BLaER1 (cell line): ENCODE measurements around the gene PALMD.

ENCODE experiments used
- H3K27ac ChIP-seq: shearing (Covaris generic); formaldehyde crosslinking; 2 replicates; pipeline ENCODE4 v1.8.1; 2022
- H3K27me3 ChIP-seq: shearing (Covaris generic); formaldehyde crosslinking; 2 replicates; pipeline ENCODE4 v1.8.1; 2022
- H3K36me3 ChIP-seq: shearing (Covaris generic); formaldehyde crosslinking; 2 replicates; pipeline ENCODE4 v1.8.1; 2022
- H3K4me1 ChIP-seq: shearing (Covaris generic); formaldehyde crosslinking; 2 replicates; pipeline ENCODE4 v1.8.1; 2022
- H3K4me2 ChIP-seq: shearing (Covaris generic); formaldehyde crosslinking; 2 replicates; pipeline ENCODE4 v1.8.1; 2022
- H3K4me3 ChIP-seq: shearing (Covaris generic); formaldehyde crosslinking; 2 replicates; pipeline ENCODE4 v1.8.1; 2022
- H3K9ac ChIP-seq: shearing (Covaris generic); formaldehyde crosslinking; 2 replicates; pipeline ENCODE4 v1.8.1; 2022
- H3K9me3 ChIP-seq: shearing (Covaris generic); formaldehyde crosslinking; 2 replicates; pipeline ENCODE4 v1.8.1; 2022
- H4K20me1 ChIP-seq: shearing (Covaris generic); formaldehyde crosslinking; 2 replicates; pipeline ENCODE4 v1.8.1; 2022
- Cebpa-rat ChIP-seq: shearing (Covaris generic); IDR thresholded peaks from 2 replicates; pipeline ENCODE4 v1.8.1; 2022

PALMD gene

DNA sequence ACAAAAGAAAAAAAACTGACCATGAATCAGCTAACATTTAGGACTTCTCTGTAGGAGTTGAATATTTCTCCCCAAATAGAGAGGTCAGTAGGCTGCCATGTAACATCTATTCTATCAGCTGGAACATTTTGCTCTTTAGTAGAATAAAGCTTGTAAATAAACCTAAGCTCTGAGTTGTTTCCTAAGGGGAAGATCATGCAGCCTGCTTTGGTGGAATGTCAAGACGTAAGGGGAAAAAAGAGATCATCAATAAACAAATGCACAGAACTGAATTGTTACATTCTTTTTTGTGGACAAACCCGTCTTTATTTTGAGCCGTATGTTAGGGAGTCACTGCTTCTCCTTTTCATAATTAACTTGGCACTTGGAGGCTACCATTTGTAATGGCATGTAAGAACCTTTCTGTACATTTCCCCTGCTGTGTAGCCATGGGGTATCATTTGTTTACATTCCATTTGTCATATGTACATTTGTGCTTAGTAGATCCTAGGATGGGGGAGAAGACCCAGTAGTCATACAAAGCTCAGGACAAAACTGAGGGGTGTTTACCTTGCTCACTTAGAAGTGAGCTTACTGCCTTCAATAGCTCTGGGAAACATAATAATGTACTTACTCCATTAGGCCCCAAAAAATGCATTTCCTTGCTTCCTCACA lies 10.8 kb upstream of the PALMD start:
- no peaks in the 10 kb centered on the region for H3K9me3 ChIP-seq
- H3K9ac ChIP-seq = no peak overlapping the region
- no peaks in the 10 kb centered on the region for H3K36me3 ChIP-seq
- H3K4me1 ChIP-seq = no peaks in the 10 kb centered on the region
- TF ChIP-seq Cebpa-rat = no peak
- H3K4me2 ChIP-seq = no peak overlapping the region
- H4K20me1 ChIP-seq = no peaks in the 10 kb centered on the region
- H3K4me3 ChIP-seq = no peak overlapping the region
- no peaks in the 10 kb centered on the region for H3K27me3 ChIP-seq
- no peak overlapping the region for H3K27ac ChIP-seq

DNA sequence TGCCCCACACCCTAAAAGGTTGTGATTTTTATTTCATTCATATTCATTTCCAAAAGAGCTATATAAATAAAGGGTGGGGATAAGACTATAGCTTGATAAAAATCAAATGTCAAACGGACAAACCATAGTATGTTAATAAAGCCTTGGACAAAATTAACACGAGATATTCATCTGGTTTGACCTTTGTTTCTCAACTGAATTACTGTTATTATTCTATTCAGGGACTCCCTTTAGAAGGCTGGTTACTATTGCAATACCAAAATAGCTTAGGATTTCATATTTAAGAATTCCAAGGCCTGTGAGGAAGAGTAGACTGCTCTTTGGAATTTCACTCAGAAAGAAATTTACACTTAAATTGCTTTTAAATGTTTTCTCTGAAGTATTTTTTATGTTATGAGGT lies 10.2 kb upstream of the PALMD start:
- H3K9me3 ChIP-seq = no peaks in the 10 kb centered on the region
- no peaks in the 10 kb centered on the region for H3K36me3 ChIP-seq
- no peak overlapping the region for H3K4me2 ChIP-seq
- no peak overlapping the region for H3K27ac ChIP-seq
- H3K4me1 ChIP-seq = no peaks in the 10 kb centered on the region
- no peak for TF ChIP-seq Cebpa-rat
- H3K4me3 ChIP-seq = no peak overlapping the region
- no peaks in the 10 kb centered on the region for H4K20me1 ChIP-seq
- no peaks in the 10 kb centered on the region for H3K27me3 ChIP-seq
- H3K9ac ChIP-seq = no peak overlapping the region

DNA sequence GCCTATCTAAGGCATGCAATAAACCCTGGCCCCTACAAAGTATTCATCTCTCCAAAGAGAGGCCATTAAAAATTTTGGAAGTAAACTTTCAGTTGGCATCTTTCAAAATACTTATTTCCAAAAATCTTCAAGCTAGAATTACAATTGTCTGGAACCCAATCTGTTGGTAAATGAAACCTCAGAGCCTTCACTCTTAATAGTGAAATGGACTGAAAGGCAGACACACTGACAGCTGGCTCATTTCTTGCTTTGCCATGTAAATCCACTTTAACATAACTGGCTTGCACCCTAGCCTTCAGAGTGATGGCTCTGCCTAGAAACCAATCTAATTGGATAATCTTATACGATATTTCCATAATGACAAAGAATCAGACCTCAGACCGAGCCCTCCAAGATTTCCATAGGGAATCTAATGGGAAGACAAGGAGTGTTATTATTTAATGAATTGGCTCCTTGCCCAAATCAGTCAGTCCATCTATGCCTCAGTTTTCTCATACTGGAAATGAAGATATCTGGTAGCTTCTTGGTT lies 9.2 kb upstream of the PALMD start:
- Histone ChIP-seq H3K9me3 (no peaks in the 10 kb centered on the region), H3K4me1 (no peaks in the 10 kb centered on the region), H3K4me3 (no peak overlapping the region), H3K9ac (no peak overlapping the region), H3K27me3 (no peaks in the 10 kb centered on the region), H3K27ac (no peak overlapping the region), H4K20me1 (no peaks in the 10 kb centered on the region), H3K36me3 (no peaks in the 10 kb centered on the region), H3K4me2 (no peak overlapping the region)
- no peak for TF ChIP-seq Cebpa-rat

DNA sequence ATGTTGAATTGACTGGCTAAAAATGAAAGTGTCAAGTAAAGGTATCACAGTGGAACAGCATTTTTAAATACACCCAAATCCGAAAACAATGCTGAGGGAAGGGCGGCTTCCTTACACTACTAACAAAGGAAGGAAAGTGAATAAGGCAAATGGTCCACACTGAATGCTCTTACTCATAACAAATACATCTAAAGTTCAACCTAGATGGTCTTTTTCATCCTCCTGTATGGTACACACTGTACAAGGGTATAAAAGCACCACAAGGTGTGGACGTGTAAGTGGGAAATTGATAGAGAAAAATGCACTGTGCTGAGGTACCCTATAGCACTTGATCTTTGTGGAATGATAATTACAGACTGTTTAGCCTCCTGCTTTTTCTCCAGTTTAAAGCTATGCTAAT lies 7.1 kb upstream of the PALMD start:
- Histone ChIP-seq H3K4me1 (no peaks in the 10 kb centered on the region), H4K20me1 (no peaks in the 10 kb centered on the region), H3K9ac (no peak overlapping the region), H3K4me2 (no peak overlapping the region), H3K4me3 (no peak overlapping the region), H3K9me3 (no peaks in the 10 kb centered on the region), H3K27me3 (no peaks in the 10 kb centered on the region), H3K36me3 (no peaks in the 10 kb centered on the region), H3K27ac (no peak overlapping the region)
- no peak for TF ChIP-seq Cebpa-rat

DNA sequence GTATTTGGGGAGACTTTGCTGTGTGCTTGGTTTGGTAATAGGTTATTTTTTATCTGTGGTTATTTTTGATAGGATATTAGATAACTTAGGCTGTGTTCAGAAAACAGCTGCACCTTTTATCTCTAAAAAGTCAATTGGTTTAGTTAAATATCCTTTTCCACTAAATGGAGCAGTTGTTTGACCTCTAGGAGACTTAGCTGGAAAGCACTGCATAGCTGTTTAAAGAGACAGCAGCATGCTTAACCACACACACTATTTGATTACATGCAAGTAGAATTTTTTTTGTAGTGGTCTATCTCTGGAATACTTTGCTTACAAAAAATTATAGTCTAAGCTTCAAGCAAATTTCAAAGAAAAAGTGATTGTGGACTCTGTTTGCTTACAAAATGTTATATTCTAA lies 6.5 kb upstream of the PALMD start:
- no peak for TF ChIP-seq Cebpa-rat
- H3K4me2 ChIP-seq = no peak overlapping the region
- H3K9me3 ChIP-seq = no peaks in the 10 kb centered on the region
- H3K27me3 ChIP-seq = no peaks in the 10 kb centered on the region
- H4K20me1 ChIP-seq = no peaks in the 10 kb centered on the region
- H3K4me1 ChIP-seq = no peaks in the 10 kb centered on the region
- H3K9ac ChIP-seq = no peak overlapping the region
- no peak overlapping the region for H3K27ac ChIP-seq
- no peak overlapping the region for H3K4me3 ChIP-seq
- H3K36me3 ChIP-seq = no peaks in the 10 kb centered on the region

DNA sequence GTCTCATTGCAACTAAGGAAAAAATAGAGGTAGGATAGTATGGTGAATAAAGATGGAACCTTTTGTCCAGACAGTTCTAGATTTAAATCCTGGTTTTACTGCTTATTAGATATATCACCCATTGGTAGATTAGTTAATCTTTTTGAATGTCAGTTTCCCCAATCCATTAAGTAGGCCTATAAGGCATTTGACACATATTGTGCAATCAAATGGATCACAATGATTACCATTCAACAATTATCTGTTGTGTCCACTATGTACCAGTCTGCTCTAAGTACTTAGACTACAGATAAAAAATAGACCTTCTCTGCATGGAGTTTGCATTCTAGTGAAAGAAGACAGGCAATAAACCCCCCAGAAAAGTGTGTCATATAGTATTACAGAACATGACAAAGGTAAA lies 6.0 kb upstream of the PALMD start:
- H3K9me3 ChIP-seq = no peaks in the 10 kb centered on the region
- H3K36me3 ChIP-seq = no peaks in the 10 kb centered on the region
- H3K27ac ChIP-seq = no peak overlapping the region
- H3K4me2 ChIP-seq = no peak overlapping the region
- H3K9ac ChIP-seq = no peak overlapping the region
- no peaks in the 10 kb centered on the region for H3K4me1 ChIP-seq
- no peaks in the 10 kb centered on the region for H4K20me1 ChIP-seq
- H3K27me3 ChIP-seq = no peaks in the 10 kb centered on the region
- H3K4me3 ChIP-seq = no peak overlapping the region
- no peak for TF ChIP-seq Cebpa-rat

DNA sequence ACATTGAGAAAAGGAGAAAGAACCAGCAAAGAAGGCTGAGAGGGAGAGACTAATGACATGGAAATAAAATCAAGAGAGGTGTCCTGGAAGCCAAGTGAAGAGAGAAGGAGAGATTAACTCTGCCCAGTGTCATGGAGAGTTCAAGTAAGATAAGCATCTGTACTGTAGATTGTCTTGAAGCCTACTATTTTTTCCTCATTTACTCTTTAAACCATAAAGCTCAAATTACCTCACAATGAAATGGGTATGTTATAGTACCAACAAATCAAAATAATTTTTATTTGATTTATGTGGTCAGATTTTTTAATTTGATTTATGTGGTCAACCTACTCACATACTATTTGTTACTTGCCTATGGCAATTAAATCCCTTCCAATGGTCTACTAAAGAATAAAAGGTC lies 5.2 kb upstream of the PALMD start:
- no peak for TF ChIP-seq Cebpa-rat
- H4K20me1 ChIP-seq = no peaks in the 10 kb centered on the region
- no peaks in the 10 kb centered on the region for H3K27me3 ChIP-seq
- no peaks in the 10 kb centered on the region for H3K4me1 ChIP-seq
- H3K4me2 ChIP-seq = no peak overlapping the region
- no peak overlapping the region for H3K9ac ChIP-seq
- H3K36me3 ChIP-seq = no peaks in the 10 kb centered on the region
- no peak overlapping the region for H3K4me3 ChIP-seq
- no peak overlapping the region for H3K27ac ChIP-seq
- no peaks in the 10 kb centered on the region for H3K9me3 ChIP-seq

DNA sequence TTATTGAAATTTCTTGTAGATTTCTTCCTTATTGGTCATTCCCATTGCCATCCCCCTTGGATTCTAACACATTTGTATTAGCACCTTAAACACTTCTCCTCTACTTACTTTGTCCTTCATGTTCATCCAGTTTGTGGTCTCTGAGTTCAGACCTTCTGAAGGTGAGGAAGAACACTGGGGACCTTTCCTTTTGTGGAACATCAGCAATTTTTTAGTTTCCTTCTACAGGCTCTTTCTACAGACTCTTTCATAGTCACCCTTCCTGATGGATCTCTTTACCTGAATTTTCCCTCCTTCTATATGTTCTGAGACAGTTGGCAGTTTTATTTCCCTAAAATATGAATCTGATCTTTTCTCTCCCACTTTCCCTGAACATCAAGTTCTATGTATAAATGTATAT lies 4.4 kb upstream of the PALMD start:
- no peaks in the 10 kb centered on the region for H3K9me3 ChIP-seq
- H4K20me1 ChIP-seq = no peaks in the 10 kb centered on the region
- no peak overlapping the region for H3K9ac ChIP-seq
- H3K27ac ChIP-seq = no peak overlapping the region
- H3K4me2 ChIP-seq = no peak overlapping the region
- H3K36me3 ChIP-seq = no peaks in the 10 kb centered on the region
- H3K4me1 ChIP-seq = no peaks in the 10 kb centered on the region
- TF ChIP-seq Cebpa-rat = no peak
- no peak overlapping the region for H3K4me3 ChIP-seq
- no peaks in the 10 kb centered on the region for H3K27me3 ChIP-seq

DNA sequence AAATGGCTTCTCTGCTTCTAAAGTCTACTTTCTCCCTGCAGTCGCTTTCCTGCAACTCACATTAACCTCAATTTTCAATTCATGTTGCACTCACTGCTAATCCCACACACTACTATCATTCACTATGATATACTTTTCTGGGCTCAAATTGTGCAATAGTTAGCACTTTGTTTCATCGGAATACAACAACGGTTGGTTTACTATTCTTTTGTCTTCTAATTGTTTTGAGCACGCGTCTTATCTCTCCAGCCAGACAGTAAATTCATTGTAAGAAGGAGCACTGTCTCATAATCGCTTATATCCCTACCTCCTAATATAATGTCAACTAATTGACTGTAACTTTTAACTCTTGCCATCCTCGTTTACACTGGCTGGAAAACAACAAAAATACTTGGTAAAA lies 3.9 kb upstream of the PALMD start:
- Histone ChIP-seq H3K36me3 (no peaks in the 10 kb centered on the region), H3K27me3 (no peaks in the 10 kb centered on the region), H3K4me3 (no peak overlapping the region), H3K4me2 (no peak overlapping the region), H3K4me1 (no peaks in the 10 kb centered on the region), H3K27ac (no peak overlapping the region), H4K20me1 (no peaks in the 10 kb centered on the region), H3K9ac (no peak overlapping the region), H3K9me3 (no peaks in the 10 kb centered on the region)
- no peak for TF ChIP-seq Cebpa-rat

DNA sequence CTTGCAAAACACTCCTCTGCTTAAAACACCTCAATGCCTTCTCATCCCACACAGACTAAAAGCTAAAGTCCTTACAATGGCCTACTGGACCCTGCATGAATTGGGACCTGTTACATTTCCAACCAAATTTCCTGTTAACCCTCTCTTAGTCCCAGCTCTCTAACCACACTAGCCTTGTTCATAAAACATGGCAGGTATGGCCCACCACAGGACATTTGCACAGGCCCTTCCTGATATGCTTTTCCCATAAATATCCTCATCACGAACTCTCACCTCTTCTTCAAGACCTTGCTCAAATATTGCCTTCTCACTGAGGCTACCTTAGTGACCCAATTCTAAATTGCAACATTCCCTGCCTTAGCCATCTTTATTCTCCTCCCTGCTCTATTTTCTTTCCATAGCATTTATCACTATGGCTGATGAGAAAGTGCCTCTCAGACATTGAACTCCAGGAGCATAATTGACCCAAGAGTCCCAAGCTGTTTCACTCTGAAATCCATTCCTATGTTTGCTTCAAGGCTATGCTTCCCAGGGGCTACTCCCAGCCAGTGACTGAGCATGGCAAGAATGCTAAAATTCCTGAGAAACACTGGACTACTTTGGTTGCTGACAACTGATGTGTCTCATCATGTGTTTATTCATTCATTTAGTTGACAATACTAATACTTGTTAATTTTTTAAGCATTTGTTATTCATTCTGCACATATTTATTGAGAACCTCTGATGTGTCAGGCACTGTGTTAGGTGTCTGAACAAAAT lies 2.7 kb upstream of the PALMD start:
- H3K36me3 ChIP-seq = no peaks in the 10 kb centered on the region
- H3K4me2 ChIP-seq = no peak overlapping the region
- H4K20me1 ChIP-seq = no peaks in the 10 kb centered on the region
- no peak overlapping the region for H3K9ac ChIP-seq
- H3K27ac ChIP-seq = no peak overlapping the region
- no peaks in the 10 kb centered on the region for H3K27me3 ChIP-seq
- H3K9me3 ChIP-seq = no peaks in the 10 kb centered on the region
- no peak overlapping the region for H3K4me3 ChIP-seq
- TF ChIP-seq Cebpa-rat = no peak
- H3K4me1 ChIP-seq = no peaks in the 10 kb centered on the region
